COLO668 (cell line): ENCODE data around the gene USP21.

ENCODE experiments used
- DNase-seq: peaks from one replicate; lab custom pipeline; 2025; ENCODE audit not compliant: unreplicated experiment; lab: John Stamatoyannopoulos, UW

The USP21 gene

DNA sequence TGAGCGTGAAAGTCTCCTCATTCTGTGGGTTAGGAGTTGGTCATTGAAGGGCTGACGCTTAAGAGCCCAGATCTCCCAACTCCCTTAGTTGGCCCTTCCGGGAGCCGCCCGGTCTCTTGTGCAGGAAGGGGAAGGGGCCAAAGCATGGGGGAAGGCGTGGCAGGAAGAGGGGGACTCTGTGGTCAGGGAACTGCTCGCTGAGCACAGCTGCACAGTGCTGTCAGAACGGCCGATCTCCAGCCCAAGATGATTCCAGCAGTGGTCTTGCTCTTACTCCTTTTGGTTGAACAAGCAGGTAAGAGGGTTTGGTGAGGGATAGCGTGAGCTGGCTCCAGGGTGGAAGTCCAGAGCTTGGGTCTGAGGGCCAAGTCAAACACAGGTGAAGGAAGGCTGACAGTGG lies 55.8 kb downstream of the USP21 start, which contains the start of gene FCER1G:
Gene FCER1G (plus strand): TSS at position 220 of the 400 bp plus-strand sequence. CDS start 27 bp downstream, at position 247.
- no peak for DNase-seq
